Stimulated activated CD4-positive, alpha-beta T cell treated with anti-CD3 and anti-CD28 coated beads, Interleukin-2, amount 100 ng/mL, for 48 hours (primary cell): ENCODE results near the gene FANCL.
"Not testable (repeated sequence)": the region's sequence is repeated elsewhere in the genome, so short reads cannot be mapped to it uniquely, and the experiment has no call there.

Experiments
- DNase-seq, 2 donors: peaks; one replicate each; pipeline ENCODE4 v3.0.0-alpha.2; 2020

The FANCL gene

DNA sequence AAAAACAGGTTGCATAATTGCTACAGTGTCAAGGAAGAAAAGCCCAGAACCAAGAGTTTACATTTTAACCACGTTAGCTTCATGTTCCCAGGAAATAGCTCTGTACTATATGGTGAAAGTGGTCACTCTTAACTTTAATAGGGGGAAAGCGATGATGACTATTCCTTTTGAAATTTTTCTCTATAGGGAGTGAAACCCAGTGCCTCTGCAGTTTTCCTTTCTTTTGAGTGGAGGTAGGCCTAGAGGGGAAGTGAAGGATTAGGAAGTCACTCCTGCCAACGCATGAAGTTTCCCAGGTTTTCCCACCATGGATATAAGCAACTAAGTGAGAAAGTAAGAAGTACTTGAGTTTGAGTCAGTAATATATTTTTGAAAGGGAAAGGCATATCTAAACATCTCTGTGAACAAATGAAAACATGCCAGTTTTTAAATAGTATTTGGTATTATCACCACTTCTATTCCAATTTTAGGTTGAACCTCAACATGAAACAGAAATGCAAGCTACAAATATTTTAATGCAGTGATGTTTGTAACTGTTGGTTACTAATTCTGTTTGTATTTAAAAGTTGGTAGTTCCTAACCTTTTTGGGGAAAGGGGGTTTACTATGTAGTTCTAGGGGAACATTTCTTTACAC lies 102.6 kb downstream of the FANCL start:
- no peak for DNase-seq

DNA sequence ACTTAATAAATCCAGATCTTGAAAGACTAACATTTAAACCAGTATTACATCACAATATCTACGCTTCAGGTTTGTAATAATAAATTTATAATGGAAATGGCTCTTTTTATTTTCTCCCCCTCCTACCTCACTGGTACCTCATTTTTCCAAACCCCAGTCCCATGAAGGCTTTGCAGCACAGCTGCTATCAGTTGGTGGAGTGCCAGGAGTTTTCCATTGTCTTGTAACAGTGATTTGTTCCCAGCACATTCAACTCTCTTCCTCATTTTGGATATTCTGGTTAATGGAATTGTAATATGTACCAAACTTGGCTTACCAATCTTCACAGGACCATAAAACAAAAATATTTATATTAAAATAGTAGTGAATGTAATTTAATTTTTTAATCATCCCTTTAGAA lies 103.3 kb downstream of the FANCL start:
- DNase-seq = no peak

DNA sequence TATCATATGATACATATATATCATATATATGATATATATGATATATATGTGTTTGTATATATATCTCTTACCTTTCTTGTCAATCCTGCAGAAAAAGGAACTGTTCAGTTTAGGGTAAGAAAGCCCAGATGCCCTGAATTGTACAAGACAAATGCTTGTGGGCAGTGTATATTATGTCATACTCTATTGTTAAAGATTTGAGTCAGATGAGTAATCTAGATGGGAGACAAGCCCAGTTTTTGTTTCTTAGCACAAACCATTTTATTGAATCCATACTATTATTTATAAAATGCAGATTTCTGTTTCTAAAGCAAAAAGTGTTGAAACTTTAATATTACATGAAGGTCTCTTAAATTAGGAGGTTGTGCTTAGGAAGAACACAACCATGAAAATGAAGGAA lies 103.9 kb downstream of the FANCL start:
- no peak for DNase-seq

DNA sequence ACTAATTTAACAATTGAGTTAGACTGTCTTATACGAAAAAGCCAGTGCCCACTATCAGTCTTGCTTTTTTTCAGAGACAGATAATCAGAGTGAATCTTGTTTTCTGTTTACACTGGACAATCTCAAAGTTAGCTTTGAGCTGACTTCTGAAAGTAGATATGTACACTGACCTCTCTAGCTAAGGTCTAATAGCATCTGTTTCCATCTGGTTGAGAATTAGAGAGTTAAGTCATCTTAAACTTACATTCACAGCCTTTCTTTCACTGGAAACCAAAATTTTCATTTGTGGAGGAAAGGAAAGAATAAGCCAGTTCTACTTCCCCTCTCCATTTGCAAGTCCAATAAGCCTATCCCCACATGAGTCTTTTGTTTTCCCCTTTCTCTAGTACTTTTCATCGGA lies 105.3 kb downstream of the FANCL start:
- no peak for DNase-seq

DNA sequence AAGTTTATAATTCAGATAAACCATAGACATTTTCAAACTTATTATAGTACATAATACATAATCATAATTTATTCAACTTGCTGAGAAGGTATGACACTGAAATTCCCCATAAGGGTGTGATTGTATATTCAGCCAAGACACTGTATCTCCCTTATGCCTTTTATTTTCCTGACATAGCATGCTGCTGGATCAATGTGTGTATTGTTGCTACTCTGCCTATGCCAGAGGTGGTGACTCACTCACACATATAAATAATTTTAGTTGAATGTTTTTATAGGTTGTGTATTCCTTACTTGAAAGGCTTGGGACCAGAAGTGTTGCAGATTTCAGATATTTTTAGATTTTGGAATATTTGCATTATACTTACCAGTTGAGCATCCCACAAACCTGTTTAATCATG lies 107.7 kb downstream of the FANCL start:
- DNase-seq = no peak

DNA sequence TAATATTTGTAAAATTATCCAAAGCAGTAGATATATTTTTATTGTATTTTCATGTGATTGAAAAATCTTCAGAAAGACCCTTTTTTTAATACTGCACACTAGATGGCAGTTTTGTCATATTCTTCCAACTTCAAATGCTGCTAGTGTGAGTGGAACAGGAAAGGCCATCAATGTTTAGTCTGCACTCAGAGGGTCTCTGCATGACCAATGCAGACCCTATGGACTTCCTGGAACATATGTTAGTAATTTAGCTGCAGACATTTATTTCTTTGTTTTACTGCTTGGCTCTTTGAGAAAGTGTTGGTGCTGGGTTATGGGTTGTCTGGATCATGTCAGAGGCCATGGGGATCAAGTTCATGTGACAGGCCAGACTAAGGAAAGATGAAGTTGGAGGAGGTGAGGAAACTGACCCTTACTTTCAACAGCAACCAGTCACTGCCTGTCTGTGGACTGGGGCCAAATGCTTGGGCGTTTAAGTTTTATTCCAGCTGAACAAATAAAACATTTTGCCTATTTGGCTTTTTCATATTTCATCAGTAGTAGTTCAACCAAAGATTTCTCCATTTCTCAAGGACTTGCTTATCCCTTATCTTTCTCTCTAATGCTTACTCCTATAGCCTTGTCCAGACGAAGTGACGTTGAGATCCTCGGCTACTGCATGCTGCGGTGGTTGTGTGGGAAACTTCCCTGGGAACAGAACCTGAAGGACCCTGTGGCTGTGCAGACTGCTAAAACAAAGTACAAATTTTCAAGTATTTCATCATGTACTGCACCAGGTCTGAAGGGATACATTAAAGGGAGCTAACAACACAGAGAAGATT lies 109.7 kb downstream of the FANCL start:
- no peak for DNase-seq

DNA sequence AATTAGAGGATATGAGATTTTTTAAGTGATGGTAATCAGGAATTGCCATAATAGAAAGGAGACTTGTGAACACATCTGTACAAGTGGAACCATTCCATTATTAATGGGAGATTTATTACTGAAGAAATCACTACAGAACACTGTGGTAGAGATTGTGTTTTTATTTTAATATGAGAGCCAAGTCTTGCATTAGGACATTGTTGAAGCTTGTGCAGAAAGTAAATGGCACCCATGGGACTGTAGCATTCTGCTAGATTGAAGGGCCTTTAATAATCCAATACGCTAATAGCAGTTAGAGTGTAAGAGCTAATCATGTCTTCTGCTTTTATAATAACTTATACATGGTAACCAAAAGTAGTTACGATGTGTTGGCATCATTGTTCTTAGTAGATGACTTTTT lies 110.9 kb downstream of the FANCL start:
- no peak for DNase-seq

DNA sequence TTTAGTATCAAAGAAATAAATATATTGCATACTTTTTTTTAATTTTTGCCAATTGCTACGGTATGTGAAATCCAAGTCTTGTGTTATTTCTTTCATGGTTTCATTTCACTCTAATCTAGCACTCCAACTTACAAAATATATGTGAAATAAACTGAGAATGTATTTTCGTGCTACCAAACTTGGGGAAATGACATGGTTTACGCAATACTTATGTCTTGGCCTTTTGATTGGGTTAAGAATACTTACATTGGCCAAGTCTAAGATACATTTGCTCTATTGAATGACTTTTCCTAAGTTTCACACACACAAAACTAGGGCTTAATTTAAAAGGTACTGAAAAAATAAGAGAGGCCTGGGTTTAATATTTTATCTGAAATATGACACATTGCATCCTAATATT lies 114.0 kb downstream of the FANCL start:
- no peak for DNase-seq

DNA sequence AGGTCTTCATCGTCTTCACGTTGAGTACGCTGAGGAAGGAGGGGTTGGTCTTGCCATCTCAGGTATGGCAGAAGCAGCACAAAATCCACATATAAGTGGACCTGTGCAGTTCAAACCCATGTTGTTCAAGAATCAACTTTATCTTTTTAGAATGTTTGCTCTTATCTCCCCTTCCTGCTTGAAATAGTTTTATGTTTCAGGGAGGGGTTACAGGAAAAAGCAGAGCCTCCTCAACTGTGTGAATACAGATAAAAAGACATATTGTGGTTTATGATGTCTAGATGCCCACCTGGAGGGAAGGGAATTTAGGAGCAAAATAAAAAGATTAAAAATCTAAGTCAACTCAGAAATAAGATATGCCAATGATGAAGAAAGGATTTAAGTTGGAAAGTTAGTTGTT lies 118.6 kb downstream of the FANCL start:
- no peak for DNase-seq

DNA sequence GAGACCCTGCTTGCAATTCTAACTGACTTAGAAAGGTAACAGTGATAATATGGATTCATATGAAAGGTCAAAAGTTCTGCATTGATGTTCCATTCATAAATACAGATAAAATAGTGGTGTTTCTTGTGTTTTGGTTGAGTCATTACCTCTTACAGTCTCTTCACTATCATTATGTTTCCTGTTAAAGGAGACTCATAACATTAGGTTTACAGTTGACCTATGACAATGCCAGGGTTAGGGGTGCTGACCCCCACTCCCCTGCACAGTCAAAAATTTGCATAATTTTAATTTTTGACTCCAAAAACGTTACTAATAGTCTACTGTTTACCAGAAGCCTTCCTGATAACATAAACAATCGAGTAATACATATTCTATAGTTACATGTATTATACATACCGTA lies 119.1 kb downstream of the FANCL start:
- no peak for DNase-seq

DNA sequence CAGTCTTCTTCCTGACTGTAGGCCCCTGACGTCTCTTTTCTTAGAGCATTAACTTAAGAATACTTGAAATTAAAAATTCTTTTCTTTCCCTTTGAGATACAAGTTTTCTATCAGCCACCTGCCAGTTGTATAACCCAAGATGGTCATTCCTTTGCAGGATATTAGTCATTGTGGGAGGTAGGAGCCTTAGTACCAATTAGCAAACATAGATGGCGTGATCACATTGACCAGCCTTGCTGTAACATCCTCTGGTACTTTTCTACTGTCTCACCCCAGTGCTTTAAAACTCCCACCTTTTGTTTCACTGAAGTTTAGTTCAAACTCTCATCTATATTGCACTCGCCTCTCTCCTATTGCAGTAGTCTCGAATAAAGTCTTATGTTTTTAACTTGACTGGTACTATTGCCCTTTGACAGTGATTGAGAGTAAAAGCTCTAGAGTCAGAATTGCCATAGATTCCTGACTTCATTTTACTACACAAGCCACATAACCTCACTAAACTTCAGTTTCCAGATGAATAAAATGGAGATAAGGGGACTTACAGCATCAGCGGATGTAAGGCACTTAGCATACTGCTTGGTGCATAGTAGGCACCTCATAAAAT lies 120.4 kb downstream of the FANCL start:
- no peak for DNase-seq

DNA sequence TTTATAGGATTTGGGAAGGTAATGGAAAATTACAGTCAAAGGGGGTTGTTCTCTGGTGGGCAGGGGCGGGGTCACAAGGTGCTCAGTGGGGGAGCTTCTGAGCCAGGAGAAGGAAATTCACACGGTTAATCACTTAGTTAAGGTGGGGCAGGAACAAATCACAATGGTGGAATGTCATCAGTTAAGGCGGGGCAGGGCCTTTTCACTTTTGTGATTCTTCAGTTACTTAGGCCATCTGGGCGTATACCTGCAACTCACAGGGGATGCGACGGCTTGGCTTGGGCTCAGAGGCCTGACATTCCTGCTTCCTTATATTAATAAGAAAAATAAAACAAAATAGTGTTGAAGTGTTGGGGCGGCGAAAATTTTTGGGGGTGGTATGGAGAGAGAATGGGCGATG lies 127.6 kb downstream of the FANCL start:
- DNase-seq = not testable (repeated sequence)

DNA sequence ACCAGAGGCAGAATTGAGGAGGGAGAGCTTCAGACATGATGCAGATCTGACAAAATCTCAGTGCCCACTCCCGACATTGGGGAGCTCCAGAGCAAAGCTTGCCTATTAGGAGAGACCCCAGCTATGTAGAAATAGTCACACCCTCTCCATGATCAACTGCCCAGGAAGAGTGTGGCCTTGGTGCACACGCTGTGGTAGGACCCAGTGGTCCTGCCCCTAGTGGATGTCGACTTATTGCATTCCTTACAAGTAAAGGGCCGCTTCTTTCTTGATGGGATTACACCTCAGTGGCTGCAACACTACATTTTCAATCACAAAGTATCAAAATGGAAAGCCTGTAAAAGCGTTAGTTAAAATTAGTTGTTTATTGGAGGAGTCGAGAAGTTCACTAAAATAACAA lies 130.4 kb downstream of the FANCL start:
- DNase-seq = no peak

DNA sequence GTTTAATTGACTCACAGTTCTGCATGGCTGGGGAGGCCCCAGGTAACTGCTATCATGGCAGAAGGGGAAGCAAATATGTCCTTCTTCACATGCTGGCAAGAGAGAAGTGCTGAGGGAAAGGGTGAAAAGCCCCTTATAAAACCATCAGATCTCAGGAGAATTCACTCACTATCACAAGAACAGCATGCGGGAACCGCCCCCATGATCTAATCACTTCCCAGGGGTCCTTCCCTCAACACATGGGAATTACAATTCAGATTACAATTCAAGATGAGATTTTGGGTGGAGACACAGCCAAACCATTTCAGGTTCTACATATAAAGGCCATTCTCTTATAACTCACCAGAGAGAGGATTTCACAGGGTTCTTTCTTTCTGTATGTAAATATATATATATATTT lies 131.6 kb downstream of the FANCL start:
- no peak for DNase-seq
